Germinal center (tissue), 1 donor: Measurements from ENCODE around the gene STAP2.
"Not testable (repeated sequence)": the region's sequence is repeated elsewhere in the genome, so short reads cannot be mapped to it uniquely, and the experiment has no call there.

Experiments used
- DNase-seq: peaks from one replicate; pipeline ENCODE4 v3.0.0; 2012; ENCODE audit warnings: mixed read lengths, low spot score

Gene STAP2

GRCh38 chr19:4298810-4299550 is 39.6 kb downstream of the STAP2 start:
- DNase-seq, result no peak

GRCh38 chr19:4297901-4298809 is 40.5 kb downstream of the STAP2 start:
- DNase-seq, result no peak

- DNase-seq, result no peak
These were observed 42.5 kb downstream of the STAP2 start for GRCh38 chr19:4295972-4296771.

GRCh38 chr19:4294389-4294788 is 44.2 kb downstream of the STAP2 start:
- DNase-seq, result no peak

DNA sequence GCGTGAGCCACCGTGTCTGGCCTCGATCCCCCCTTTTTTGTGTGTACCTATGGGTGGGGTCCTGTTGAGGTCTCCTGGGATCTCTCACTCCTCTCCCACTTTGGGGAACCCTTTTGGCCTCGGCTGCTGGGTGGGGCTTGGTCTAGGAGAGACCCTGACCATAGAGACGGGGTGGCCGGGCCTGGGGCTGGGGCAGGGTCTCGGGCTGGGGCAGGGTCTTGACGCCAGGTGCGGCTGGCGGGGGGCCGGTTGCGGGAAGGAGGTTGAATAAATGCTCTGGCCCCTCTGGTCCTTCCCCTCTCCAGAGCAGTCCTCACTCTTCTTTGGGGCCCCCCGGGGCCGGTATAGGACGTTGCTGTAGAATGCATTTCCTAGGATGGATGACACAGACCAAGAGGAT is 46.1 kb downstream of the STAP2 start:
- no peak for DNase-seq

DNA sequence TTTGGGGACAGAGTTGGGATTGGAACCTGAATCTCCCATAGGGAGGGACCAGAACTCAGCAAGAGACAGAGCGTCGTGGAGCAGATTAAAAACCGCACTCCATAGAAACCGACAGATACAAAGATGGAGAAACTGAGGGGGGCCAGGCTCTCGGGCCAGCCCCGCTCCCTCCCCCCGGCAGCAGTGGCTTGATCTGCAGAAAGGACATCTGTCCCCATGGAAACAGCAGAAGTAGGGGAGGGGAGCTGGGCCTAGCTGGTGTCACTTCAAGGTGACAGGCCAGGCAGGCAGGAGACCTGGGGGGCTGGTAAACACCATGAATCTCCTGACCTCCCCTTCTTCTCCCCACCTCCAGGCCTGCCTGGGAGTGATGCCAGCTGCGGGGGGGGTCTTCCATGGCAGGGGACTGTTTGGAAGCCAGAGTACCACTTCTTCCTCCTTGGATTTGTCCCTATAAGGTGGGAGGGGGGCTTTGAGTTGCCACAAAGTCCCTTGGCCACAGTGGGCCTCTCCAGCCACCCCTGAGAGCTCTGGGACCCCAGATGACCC is 47.4 kb downstream of the STAP2 start:
- no peak for DNase-seq

DNA sequence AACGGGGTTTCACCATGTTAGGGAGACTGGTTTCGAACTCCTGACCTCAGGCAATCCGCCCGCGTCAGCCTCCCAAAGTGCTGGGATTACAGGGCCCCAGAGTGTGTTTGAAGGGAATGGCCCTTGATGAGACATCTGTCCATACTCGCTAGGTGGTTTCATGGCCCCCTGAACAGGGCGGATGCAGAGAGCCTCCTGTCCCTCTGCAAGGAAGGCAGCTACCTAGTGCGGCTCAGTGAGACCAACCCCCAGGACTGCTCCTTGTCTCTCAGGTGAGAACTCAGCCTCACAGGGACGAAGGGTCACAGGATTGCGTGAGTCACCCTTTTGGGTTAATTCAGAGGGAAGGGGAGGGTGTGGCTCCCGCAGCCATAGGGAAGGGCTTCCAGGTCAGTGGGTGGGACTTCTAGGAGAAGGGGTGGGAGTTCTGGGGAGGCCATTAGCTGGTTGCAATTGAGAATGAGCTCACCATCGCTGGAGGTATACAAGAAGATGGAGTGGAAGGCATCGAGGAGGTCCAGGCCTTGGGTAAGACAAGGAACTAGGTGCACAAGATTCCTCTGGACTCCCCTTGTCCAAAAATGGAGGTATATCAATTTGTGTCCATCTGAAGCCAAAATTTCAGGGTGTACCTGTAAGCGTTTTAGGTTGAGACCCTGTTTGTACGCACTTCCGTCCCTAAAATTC is 50.4 kb downstream of the STAP2 start:
- DNase-seq, result no peak

DNA sequence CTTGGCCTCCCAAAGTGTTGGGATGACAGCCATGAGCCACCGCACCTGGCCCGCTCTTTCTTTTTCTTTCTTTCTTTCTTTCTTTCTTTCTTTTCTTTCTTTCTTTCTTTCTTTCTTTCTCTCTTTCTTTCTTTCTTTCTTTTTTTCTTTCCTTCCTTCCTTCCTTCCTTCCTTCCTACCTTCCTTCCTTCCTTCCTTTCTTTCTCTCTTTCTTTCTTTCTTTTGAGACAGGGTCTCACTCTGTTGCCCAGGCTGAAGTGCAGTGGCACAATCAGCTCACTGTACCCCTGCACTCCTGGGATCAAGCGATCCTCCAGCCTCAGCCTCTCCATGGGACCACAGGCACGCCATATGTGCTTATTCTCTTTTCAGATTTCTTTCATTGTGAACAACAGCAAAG is 52.5 kb downstream of the STAP2 start:
- not testable (repeated sequence) for DNase-seq

DNA sequence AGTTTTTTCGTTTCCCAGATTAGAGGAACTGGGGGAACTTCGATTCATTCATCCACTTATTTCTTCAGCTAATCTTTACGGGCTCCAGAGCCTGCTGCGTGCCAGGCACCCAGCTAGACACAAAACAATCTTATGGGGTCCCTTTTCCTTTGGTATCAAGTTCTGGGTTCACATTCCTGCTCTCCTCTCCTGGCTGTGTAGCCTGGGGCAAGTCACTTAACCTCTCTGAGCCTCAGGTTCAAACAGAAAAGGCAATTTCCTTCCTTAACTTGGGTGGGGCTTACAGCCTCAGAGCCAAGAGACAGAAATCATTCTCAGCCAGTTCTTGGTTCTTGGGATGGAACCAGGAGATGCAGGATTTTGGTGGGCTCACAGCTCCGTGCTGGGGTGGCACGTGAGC is 53.7 kb downstream of the STAP2 start:
- DNase-seq, result no peak

DNA sequence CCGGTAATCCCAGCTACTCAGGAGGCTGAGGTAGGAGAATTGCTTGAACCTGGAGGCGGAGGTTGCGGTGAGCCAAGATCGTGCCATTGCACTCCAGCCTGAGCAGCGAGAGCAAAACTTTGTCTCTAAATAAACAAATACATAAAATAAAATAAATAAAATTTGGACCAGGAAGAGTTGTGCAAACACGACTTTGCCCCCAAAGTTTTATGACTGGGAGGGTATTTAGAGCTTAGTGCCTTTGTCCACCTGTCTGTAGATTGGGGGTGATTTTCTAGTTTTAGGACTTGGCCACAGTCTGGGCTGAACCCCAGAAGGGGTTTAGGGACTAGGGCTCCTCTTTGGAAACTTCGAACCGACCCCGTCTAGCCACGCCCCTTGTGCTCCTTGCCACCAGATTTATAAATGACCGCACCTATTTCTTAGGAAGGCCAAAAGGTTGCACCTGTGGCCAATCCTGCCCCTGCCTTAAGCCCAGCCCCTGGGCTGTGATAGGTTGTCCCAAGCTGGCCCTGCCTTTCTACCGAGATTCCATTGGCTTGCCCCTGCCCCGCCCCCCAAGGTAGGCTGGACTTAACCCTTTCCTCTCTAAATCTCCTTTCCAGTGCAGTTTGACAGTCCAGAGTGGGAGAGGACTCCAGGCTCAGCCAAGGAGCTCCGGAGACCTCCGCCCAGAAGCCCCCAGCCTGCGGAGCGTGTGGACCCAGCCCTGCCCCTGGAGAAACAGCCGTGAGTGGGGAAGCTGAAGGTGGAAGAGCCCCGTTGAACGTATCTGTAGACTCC is 54.3 kb downstream of the STAP2 start:
- DNase-seq, result no peak

- no peak for DNase-seq
These were observed 58.9 kb downstream of the STAP2 start for GRCh38 chr19:4279530-4280422.

DNA sequence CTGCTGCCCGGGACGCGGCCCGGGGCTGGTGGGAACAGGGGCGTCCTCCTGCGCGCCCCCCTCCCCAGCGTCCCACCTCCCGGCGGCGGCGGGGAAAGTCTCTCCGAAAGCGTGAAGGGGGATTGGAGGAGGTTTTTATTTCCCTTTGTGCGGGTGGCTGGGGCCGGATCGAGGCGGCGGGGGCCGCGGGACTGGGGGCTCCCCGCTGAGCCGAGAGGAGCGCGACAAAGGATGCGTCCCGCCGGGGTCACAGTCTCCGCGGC is 59.4 kb downstream of the STAP2 start:
- DNase-seq, result no peak

DNA sequence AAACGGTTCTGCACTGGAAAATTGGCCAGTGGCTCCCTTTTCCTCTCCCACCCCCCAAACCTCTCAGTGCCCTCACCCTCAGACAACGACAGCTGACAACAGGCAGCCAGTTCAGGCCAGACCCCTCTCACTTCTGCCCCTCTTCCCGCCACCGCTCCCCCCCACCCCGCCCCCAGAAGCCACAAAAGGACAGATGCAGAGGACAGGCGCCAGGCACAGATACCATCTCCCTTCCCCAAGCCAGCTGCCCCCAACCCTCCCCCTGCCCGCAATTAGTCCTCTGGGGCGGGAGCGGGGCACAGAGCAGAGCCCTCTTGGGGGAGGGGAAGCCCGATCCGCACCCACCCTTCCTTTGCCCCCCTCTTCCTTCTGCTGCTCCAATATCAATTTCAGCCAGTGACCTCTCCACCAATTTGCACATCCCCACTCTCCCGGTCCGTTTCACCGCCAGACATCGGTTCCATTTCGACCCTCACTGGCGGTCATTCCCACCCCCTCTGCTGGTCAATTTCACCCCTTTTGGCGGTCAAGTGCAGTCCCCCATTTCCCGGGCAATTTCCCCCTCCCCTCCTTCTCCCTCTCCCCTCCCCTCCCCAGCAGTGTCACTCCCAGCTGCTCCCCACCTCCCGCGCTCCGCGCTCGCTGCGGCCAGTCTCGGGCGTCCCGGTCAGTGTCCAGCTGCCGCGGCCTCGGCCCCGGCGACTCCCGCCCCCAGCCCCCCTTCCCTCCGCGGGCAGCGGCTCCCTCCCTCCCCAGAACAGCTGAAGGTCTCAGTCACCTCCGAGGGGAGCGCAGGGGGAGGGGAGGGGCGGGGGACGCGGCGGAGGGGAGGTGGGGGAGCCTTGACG is 60.0 kb downstream of the STAP2 start, which contains the start of gene SHD:
TSS of gene SHD (plus strand) at position 848 of the 848 bp plus-strand sequence. CDS start 798 bp downstream, outside the sequence.
- DNase-seq, result no peak

- DNase-seq, result no peak
These were observed 60.6 kb downstream of the STAP2 start for GRCh38 chr19:4278010-4278409.

DNA sequence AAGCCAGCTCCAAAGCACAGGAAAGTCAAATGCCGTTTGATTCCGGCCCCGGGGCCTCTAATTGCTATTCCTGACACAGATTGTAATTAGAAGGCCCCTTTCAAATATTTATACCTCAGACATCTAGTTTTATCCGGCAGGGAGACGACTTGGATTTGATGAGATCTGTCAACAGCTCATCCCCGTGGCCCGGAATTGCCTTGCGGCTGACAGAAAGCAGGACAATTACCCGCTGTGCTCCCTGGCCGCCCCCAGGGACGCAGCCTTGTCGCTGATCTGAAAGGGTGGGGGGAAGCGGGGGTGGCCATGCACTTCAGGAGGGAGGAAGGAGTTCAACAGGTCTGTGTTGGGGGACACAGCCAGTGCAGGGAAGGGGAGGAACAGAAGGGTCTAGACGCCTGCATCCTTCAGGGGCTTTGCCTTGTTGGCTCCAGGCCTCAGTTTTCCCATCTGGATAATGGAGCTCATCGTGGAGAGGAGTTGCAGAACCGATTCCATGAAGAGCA is 61.4 kb downstream of the STAP2 start:
- DNase-seq, result no peak

GRCh38 chr19:4274321-4274686 is 64.3 kb downstream of the STAP2 start:
- DNase-seq, result not testable (repeated sequence)
